SW480 (cell line): Measurements from ENCODE around the gene CDH9.
"Not testable (repeated sequence)": the region's sequence is repeated elsewhere in the genome, so short reads cannot be mapped to it uniquely, and the experiment has no call there.

Experiments
- DNase-seq: peaks from one replicate; pipeline ENCODE4 v3.0.0-alpha.2; 2016; ENCODE audit warnings: low spot score

Gene CDH9

DNA sequence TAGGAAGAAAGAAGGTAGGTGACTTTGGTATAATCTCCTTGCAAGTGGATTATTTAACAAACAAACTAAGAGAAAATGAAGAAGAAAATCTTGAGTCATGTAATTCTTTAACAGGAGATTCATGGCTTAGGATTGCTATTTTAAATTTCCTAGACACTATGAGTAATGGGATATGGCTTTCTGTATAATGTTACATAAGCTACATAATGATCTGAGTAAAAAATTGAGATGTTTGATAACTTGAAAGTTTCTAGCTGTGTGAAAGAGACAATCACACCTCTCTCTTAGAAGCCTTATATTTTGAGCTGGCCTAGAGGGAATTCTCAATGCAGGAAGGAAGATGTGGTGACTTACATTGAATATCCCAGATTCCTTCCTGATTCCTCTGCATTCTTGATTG lies 92.5 kb downstream of the CDH9 start:
- DNase-seq, result no peak

DNA sequence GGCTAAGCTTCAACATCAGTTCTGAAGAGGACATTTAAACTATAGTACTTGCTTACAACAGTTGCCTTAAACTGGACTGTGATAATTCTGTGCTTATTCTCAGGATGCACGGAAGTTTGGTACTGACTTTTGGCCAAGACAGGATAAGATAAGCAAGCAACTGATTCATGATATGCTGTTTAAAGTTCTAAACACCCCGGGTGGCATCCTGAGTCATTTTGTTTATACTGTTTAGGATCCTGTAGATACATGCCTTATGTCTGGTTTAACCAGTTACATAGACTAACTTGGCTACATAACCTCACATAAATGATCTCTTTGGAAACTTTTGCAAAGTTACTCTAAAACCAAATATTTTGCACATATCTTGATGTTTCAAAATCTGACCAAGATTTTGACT lies 95.9 kb downstream of the CDH9 start:
- no peak for DNase-seq

DNA sequence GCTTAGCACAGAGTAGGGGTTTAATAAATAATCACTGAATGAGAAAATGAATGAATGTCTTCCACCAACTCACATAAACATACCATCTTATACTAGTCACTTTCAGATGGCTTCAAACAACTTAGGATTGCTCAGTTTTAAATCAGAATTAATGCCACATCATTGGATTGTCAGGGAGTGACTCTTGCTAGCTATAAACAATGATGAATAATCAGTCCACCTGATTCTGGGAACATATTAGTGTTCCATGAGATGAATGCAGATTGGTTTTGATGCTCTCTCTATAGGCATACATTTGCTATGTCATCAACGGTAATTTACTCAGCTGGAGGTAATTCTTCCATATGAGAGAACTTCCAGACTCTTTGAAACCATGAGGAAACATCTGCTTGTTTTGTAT lies 97.4 kb downstream of the CDH9 start:
- DNase-seq, result no peak

DNA sequence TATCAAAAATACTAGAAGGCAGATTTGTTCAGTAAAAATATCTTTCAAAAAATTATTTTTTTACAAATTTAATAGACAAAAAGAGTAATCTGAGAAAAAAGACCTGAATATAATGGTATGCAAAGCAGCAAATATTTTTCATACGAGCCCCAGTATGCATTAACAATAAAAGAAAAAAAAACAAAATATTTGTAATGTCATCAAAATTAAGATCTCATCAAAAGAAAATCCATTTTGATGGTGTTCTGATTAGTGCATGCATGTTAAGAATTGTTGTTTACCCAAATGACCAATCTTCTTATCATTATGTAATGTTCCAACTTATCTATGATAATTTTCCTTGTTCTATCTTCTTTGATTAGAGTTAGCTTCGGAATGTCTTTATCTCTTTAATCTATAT lies 106.1 kb downstream of the CDH9 start:
- DNase-seq, result no peak

DNA sequence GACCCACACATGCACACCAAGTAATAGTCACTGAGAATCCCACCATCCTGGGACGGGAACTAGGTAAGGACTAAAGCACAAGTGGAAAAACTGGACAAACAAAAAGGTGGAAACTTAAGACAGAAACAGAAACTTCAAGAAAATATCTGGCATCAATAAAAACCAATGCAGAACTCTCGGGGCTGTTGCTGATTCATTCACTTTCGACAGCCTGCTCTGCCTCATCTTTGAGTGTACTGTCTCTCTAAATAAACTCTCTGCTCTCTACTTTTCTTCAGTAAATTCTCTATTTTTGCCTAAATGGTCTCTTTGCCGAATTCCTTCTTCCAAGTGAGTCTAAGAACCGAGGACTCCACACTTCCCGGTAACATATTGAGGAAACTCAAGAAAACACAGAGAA lies 116.9 kb downstream of the CDH9 start:
- no peak for DNase-seq

DNA sequence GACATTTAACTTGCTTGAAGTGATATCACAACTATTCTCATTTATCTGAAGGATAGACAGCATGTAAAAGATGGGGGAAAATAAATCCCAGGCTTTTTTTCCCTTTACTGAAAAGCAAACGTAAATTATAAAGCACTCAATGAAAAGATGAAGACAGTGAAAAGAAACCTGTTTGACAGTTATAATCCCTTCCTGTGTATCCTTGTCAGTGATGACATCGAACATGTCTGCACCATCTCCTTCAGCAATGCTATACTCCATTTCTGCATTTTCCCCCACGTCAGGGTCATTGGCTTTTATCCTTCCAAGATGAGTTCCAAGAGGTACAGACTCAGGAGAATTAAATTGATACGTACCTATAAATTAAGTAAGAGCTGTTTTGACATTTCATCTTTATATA lies 134.9 kb downstream of the CDH9 start:
- no peak for DNase-seq

DNA sequence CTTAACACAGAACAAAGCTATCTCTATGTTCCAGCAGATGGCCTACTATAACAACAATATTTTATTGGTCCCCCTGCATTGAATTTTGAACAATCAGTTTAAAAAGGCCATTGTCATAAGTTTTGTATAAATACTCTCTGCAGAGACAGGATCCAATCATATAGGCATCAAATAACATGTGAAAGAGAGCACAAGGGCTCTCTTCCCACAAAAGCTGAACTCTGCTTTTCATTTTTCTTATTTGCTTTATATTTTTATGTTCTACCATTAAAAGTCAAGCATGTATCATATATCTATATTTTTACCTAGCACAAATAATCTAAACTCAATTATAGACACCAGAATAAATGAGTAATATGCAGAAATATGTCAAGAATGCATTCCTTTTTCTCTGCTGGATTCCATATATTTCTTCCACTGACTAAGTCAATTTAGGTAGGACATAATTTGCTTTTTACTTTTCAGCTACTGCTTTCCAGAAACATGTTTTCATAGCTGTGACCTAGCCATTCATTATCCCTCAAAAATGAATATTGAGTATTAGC lies 143.6 kb downstream of the CDH9 start:
- DNase-seq, result no peak

DNA sequence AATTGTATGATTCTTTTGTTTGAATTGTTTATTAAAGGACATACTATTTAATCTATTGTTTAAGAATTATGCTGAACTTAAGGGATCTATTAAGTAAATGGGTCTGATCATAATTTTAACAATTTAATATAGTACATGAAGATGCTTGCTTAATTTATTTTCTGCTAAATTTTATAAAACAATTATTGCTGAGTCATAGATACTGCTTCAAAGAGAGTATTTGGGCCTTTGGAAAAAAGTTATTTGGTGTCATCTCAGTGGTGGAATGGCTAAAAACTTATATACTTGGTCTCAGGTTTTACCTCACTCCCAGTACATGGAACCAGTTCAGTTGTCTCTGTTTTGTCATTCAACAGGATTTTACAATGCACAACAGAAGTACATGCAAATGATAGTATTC lies 145.3 kb downstream of the CDH9 start:
- DNase-seq, result no peak

DNA sequence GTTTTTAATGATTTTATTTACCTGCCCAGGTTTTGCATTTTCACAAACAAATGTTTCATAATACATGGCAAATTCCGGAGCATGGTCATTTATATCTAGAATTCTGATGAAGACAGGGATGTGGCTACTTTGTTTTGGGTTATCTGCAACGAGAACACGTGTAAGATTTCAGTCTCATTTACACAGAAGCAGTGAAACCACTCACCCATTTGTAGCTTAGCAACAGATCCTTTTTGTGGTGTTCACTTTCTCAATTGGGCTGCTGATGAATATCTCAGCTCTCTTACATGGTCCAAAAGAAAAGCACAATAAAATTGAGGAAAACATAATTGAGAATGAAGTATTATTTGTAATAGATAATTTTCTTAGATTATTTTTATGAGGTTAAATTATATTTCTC lies 148.6 kb downstream of the CDH9 start:
- DNase-seq, result no peak

DNA sequence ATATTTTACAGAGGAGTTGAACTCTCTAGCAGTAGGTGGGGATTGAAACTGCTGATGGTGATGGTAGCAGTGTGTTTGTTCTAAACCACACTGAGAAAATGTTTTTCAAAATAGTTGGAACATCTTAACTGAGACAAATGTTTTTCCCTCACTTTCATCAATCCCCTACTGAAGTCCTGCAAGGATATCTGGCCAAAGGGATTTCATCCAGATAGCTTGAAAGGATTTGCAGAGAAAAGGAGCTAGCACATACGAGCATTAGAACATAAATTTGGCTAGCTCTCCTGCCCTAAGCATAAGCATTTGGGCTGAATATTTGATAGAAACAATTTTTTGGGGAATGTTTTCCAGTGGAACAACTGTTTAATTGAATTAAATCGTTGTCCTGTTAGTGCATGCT lies 153.9 kb downstream of the CDH9 start:
- no peak for DNase-seq

DNA sequence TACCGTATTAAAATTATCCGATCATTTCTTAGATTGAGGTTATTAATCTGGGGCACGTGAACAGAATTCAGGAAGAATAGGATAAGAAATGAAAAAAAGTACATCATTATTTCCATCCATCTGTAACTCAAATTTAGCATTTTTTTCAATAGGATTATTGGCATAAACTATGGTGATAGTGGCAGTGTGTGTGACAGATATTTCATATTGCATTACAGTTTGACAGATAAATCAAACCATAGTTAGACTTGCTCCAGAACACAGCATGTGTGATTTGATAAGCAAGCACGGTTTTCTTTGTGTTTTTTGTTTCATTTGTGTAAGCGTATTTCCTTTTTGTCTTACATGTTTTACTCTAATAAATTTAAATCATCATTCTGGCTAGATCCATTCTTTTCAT lies 155.0 kb downstream of the CDH9 start:
- no peak for DNase-seq

DNA sequence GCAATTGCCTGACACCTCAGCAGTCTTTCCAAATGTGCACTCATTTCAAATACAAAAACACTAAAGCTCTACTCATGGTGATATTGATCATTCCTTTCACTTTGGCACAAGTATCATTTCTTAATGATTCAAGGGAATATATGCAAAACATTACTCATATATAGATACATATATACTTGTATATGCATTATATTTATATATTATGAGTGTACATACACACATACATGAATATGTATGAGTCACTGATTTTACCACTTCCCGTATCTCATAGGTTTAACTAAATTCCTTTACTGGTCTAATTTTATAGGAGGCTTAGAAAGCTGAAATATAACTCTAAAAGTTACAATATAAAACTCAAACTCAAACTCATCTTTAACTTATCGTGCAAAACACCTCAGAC lies 156.5 kb downstream of the CDH9 start:
- DNase-seq, result no peak

DNA sequence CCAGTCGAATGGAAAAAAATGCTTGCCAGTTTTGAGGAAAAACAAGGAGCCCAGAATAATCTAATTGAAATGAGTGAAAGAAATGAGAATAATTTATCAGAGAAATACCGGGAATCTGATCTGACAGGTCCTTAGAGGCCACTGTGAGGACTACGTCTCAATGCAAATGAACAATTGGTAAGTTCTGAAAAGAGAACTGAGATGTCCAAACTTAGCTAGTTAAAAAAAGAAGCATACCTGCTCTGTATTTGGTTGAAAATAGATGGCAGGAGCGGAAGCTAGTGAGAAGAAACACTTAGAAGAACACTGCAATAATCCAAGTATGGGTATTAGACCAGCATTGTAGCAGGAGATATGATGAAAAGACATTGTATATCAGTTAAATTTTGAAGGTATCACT lies 161.2 kb downstream of the CDH9 start:
- no peak for DNase-seq

DNA sequence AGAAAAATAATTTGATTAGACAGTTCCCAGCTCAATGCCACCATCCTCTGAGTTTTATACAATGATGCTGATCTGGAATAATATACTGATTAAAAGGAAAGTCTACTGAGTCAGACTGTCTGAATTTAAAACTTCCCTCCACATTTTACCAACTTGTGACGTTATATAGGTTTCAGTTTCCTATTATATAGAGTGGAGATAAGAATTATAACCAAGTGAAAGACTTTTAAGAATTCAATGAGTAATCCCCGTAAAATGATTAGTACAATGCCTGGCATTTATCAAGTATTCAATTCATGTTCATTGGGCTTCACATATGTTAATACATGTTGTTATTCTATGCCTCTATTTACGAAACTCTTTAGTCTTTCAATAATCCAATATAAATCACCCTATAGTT lies 166.0 kb downstream of the CDH9 start:
- DNase-seq, result no peak

DNA sequence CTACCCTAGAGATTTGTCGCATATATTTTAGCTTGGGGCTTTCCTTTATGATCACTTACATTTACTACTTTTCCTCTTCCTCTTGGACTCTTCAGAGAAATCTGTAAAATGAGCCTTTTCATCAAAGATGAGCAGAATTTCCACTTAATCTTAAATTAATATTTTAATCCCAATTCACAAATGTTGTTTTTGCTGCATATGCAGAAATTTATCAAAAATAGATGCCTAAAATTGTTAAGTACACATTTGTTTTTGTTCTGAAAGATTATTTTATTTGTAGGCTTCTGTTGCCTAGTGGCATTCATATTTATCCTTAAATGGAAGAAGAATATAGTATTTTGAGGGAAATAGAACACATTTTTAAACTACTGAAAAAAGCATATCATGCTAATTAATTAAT lies 168.6 kb downstream of the CDH9 start:
- no peak for DNase-seq

DNA sequence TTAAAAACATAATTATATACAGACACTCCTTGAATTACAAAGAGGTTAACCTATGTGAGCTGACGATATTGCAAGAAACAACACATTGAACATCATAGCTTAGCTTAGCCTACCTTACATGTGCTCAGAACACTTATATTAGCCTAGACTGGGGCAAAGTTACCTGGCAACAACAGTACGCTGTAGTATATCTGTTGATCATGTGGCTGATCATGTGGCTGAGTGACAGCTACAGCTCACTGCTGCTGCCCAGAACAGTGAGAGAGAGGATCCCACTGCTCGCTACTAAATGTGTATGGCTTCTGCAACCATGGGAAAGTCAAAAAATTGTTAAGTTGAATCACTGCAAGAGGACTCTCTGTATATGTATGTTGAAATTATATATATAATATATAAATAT lies 169.9 kb downstream of the CDH9 start:
- DNase-seq, result no peak

DNA sequence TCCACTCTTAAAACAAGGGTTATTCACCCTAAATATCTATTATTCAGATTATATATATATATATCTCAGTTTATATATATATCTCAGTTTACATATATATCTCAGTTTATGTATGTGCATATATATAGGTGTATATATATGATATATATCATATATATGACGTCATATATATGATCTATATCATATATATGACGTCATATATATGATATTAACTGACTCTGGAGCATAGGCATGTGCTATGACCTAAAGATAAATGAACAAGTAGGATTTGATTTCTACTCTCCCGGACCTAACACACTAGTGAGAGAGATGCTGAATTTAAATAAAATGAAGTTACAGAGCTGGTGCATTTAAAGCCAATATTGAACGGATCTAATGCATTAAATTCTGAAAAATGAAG lies 174.3 kb downstream of the CDH9 start:
- DNase-seq, result no peak

DNA sequence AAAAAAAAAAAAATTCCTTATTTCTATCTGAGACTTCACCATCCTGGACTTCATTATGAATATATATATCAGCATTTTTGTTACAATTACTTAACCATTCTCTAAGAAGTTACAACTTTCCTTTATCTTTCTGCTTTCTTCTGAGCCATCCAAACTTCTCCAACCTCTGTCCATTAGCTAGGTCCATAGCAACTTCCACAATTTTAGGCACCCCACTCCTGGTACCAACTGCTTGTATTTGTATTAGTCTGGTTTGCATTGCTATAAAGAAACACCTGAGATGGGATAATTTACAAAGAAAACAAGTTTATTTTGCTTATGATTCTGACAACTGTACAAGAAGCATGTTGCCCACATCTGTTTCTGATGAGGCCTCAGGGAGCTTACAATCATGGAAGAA lies 182.1 kb downstream of the CDH9 start:
- no peak for DNase-seq

DNA sequence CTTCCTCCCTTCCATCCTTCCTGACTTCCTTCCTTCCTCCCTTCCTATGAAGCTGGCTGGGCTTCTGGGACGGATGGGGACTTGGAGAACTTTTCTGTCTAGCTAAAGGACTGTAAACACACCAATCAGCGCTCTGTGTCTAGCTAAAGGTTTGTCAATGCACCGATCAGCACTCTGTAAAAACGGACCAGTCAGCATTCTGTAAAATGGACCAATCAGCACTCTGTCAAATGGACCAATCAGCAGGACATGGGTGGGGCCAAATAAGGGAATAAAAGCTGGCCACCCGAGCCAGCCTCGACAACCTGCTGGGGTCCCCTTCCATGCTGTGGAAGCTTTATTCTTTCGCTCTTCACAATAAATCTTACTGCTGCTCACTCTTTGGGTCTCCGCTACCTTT lies 185.9 kb downstream of the CDH9 start:
- DNase-seq, result not testable (repeated sequence)

DNA sequence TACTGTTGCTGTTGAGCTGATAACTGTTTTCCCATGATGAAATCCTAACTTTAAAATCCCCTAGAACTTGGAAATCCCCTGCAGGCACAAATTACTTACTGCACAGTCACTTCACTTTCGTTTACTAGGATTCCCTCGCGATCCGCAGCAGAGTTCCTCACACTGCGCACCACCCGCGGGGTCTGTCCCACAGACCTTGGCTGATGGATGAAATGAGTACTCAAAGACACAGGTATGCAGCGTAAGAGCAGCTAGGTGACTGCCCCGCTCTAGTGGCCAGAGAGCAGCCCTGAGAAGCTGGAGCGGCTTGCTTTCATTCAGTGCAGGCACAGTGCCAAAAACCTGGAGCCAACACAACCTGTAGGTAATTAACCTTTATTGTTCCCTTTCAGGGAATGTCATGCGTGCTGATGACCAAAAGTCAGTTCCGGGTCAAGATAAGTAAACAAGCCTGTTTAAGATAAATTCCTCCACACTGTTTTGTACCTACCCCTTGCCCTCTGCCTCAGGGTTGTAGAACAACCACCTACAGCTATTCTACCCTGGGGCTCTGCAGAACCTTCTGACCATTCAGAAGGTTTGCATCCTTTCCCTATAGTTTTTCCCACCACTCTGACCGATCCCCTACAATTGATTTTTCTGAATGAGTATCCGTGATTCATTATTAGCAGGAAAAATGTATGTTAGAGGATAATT lies 191.2 kb downstream of the CDH9 start:
- DNase-seq, result peak; percentile 5

DNA sequence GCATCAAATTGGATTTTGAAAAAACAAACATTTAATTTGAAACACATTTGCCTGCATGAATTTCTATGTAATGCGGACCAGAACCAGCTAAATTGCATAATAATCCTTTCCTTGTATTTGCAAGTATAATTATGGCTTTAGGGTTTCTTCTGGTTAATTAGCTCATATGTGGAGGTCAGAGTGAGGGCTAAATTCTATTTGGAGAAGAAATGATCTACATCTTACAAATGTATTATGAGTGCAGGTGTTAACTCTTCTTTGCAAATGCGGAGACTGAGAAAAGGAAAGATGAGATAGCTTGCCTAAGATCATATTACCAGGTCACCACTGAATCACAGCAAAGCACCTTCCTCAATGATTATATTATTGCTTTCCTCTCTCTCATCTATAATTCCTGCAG lies 194.7 kb downstream of the CDH9 start:
- no peak for DNase-seq

DNA sequence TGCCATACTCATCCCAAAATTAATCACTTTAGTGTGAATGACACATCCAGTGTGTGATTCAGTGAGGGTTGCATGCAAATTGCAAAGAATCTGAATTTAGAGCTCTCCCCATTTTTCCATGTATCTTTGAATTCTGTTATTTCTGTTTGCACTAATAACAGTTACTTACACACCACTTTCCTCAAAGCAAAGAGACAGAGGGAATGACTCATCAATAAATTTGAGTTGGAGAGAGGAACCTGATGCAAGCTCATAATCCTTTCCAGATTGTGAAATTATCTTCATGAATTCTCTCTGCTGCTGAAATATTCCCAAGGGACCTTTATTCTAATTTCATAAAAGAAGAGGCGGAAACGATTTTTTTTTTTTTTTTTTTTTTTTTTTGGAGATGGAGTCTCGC lies 204.8 kb downstream of the CDH9 start:
- DNase-seq, result no peak
